TTC549 (cell line): ENCODE data around the gene SLC26A2.

Experiments used
- FAIRE-seq: peaks from 2 replicates; lab custom pipeline; 2012; peaks lifted over from hg19 to GRCh38; lab: Jason Lieb, UNC

The SLC26A2 gene

DNA sequence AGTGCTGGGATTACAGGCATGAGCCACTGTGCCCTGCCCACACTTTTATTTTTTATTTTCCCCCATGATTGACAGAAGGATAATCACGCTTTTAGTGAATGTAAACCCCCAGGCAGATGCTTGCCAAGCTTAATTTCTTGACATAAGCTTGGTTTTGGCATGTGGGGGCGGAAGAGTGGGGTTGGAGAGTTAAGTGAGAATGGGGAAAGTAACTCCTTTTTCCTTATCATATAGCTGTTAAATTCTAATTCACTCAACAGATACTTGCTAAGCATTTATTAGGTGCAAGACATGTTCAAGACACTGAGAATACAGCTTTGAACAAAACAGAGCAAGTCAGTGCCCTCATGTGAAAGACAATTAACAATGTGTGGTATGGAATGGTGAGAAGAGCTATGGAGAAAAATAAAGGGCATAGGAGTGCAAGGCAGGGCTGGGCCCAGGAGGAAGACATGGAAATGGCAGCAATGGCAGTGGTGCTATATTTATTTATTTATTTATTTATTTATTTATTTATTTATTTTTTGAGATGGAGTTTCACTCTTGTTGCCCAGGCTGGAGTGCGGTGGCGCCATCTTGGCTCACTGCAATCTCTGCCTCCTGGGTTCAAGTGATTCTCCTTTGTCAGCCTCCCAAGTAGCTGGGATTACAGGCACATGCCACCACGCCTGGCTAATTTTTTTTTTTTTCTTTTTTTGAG lies 2.2 kb downstream of the SLC26A2 start:
- no peak for FAIRE-seq

DNA sequence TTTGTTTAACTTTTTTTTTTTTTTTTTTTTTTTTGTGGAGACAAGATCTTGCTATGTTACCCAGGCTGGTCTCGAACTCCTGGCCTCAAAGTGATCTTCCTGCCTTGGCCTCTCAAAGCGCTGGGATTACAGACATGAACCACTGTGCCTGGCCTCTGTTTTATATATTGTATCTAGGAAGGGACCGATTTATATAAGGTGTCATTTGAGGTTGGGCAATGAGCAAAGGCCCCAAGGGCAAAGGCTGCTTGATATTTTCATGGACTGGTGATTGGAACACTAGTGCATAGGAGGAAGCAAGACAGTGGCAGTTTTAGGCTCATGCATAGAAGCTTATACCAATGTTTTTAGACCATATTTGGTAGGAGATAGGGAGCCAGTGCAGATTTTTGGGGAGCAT lies 3.2 kb downstream of the SLC26A2 start:
- FAIRE-seq, result no peak

- no peak for FAIRE-seq
Observed at GRCh38 chr5:149966946-149967345, 6.4 kb downstream of the SLC26A2 start.

DNA sequence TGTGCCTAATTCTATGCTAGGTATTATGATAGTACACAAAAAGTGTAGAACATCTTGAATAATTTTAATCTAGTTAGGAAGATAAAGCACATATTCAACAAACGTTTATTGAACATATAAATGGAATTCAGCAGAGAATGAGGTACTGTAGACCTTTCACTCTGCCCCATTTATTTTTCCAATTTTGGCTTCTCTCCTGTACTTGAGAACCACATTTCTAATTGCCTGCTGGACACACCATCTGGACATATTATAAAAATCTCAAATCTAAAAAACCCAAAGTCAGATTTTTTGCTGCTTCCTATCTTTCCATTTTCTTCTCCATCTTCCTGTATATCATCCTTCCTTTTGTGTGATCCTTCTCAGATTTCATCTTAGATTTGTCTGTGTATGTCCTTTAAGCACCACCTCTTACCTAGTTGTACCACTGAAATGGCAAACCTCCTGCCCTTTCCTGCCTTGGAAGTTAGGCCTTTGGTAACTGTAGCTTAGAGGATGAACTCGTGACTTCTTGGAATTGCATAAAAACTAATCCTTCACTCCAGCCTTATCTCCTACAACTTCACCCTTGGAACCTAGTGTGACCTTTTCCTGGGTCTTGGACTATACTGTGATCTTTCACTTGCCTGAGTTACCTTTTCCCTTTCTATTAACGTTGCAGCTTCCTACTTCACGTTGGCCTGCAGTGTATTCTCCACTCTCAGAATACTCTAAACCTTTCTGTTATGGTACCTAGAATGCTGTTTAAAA lies 8.8 kb downstream of the SLC26A2 start:
- no peak for FAIRE-seq

- no peak for FAIRE-seq
Observed at GRCh38 chr5:149975409-149975808, 14.9 kb downstream of the SLC26A2 start.

- FAIRE-seq, result no peak
Observed at GRCh38 chr5:149979896-149980295, 19.3 kb downstream of the SLC26A2 start.

DNA sequence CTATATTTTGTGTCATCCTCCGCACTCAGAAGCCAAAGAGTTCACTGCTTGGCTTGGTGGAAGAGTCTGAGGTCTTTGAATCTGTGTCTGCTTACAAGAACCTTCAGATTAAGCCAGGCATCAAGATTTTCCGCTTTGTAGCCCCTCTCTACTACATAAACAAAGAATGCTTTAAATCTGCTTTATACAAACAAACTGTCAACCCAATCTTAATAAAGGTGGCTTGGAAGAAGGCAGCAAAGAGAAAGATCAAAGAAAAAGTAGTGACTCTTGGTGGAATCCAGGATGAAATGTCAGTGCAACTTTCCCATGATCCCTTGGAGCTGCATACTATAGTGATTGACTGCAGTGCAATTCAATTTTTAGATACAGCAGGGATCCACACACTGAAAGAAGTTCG lies 20.6 kb downstream of the SLC26A2 start:
- FAIRE-seq, result no peak

- no peak for FAIRE-seq
Observed at GRCh38 chr5:149982505-149982904, 21.9 kb downstream of the SLC26A2 start.

DNA sequence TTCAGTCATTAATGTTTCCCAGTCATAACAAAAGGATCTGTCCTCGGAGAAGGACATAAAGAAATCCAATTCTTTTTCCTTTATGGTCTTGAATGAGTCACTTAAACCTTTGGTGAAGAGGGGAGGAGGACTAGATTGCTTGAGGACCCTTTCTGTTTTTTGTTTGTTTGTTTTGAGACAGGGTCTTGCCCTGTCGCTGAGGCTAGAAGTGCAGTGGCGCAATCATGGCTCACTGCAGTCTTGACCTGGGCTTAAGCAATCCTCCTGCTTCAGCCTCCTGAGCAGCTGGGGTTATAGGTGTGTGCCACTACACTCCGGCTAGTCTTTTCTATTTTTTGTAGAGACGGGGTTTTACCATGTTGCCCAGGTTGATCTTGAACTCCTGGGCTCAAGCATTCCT lies 27.6 kb downstream of the SLC26A2 start:
- no peak for FAIRE-seq

GRCh38 chr5:149990518-149991376 lies 30.2 kb downstream of the SLC26A2 start:
- FAIRE-seq, result peak; percentile 83

DNA sequence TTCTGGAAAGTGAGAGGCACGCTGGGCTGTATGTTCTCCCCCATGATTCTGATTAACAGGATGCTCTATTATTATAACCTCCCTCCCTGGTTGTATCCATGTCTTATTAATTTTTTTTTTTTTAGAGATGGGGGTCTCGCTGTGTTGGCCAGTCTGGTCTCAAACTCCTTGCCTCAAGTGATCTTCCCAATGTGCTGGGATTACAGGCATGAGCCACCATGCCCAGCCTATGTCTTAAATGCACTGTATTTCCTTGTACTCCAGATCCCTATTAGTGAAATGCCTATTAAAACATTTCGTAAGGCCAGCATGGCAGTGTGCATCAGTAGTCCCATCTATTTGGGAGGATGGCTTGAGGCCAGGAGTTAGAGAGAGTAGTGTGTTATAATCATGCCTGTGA lies 32.9 kb downstream of the SLC26A2 start:
- no peak for FAIRE-seq

GRCh38 chr5:149995385-149996204 lies 35.0 kb downstream of the SLC26A2 start:
- no peak for FAIRE-seq

- no peak for FAIRE-seq
Observed at GRCh38 chr5:149996205-149996890, 35.8 kb downstream of the SLC26A2 start.

DNA sequence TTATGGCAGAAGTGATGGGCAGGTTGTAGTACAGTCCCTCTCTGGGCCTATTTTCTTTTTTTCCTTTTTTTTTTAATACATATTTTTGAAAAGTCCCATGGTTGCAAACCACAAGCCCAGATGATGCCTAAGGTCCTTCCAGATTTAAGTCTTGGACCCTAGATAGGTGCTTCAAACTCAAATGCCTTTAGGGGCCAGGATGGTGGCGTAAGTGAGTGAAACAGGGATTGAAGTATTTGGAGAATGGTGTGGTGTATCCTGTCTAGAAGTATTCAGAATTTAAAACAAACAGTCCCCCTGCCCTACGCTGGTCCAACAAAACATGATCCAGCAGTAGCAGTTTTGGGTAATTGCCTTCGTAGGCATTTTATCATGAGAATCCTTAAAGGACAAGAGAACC lies 37.7 kb downstream of the SLC26A2 start:
- FAIRE-seq, result no peak

DNA sequence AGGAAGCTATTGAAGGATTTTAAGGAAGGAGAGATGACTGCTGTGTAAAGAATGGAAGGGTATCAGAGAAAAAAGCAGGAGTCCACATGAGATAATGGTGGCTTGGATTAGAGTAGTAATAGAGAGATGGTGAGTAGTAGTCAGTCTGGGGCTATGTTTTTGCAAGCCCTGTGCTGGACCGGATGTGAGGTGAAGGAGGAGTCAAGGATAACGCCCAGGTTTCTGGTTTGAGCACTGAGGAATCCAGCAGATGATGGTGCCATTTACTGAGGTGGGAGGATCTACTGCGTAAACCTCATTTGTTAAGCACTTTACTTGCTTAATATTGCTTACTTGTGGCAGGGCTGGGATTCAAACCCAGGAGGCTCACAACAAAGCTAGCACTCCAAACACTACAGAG lies 38.8 kb downstream of the SLC26A2 start:
- no peak for FAIRE-seq

DNA sequence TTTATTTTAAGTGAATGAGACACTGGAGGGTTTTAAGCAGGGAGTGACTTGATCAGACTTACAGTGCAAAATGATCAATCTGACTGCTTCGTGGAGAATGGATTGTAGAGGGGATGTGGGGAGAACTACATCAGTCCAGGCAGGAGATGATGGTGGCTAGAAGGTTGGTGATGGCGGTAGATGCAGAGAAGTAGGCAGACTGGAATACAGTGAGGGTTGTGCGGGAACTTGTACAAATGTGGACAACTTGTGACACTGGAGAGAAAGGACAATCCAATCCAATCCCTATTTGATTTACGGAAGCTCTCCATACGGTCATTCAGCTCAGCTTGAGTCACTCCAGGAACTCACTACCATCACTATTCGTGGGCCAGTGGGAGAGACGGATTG lies 39.3 kb downstream of the SLC26A2 start:
- FAIRE-seq, result no peak

DNA sequence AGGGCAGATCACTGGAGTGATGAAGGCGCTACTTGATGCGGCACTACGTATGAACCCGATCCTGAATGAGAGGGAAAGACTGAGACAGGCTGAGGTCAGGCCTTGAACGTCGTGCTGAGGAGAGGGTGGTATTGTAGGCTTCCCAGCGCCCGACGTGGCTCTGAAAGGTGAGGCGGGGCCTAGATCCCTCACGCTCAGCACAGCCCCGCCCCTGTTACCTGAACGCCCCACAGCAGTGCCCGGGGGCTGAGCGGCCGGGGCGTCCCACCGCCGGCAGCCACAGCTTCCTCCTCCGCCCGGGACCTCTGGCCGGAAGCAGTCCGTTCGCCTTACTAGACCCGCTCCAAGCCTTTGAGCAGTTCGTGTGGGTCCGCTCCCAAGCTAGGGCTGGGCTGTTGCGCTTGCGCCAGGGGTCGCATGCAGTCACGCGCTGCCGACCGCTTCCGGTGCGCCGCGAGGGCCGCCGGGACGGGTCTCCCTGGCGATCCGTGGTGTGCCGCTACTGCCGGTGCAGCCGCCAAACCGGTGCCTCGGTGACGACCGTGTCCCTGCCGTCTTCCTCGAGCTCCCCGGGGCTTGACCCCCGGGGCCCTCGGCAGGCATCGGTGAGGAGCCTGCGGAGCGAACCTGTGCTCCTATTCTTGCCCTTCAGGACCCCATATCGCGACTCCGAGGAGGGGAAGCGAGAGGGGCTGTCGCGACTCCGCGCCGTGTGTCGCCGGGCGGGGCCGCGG lies 39.9 kb downstream of the SLC26A2 start, which contains the start of the genes HMGXB3 and TIGD6:
TSS of gene HMGXB3 (plus strand) at position 484 of the 734 bp plus-strand sequence. CDS start 4,114 bp downstream, outside the sequence.
TSS of gene TIGD6 (minus strand) at position 399 of the 734 bp plus-strand sequence. CDS start 4,306 bp downstream, outside the sequence.
- FAIRE-seq, result no peak

DNA sequence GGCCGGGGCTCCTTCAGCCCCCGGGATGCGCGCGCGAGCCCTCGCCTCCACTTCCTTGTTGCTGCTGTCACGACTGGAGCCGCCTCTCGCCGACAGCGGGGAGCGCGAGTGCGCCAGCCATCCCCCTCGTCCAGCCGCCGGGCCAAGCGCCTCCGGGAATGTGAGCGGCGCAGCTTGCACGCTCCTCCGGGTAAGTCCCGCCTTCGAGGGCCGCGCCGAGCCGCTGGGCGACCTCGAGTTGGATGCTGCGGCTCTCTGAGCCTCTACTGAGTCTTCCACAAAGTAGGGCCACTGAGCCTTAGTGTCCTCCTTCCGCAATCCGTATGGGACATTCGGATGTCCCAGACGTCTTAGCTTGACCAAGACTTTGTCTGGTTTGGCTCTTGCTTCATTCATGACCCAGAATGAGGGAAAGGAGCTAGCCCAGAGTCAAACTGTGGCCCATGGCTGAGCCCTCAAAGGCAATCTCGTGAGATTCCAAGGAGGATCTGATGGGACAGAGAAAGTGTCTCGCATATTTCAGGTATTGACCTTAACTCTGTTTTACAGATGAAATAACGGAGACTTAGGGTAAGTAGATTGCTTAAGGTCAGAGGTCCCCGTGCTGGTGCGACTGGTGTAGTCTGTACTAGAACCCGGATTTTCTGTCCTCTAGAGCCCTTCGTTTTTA lies 40.6 kb downstream of the SLC26A2 start:
- FAIRE-seq, result no peak

GRCh38 chr5:150001660-150002486 lies 41.3 kb downstream of the SLC26A2 start:
- FAIRE-seq, result no peak
